Rectal smooth muscle tissue (tissue), 1 donor: Measurements from ENCODE around the gene KRR1.
A peak's percentile ranks its signal among the peaks of the same experiment; 100 is the strongest.

Experiments
- H3K27ac ChIP-seq: one replicate; pipeline ENCODE4 v1.7.0; 2013; ENCODE audit warnings: low read depth, low read length, inconsistent platforms
- H3K27me3 ChIP-seq: one replicate; pipeline ENCODE4 v1.7.0; 2013; ENCODE audit warnings: low read length; ENCODE audit not compliant: control insufficient read depth, insufficient read depth
- H3K36me3 ChIP-seq: one replicate; pipeline ENCODE4 v1.7.0; 2013; ENCODE audit warnings: low read length; ENCODE audit not compliant: control insufficient read depth, insufficient read depth
- H3K4me1 ChIP-seq: one replicate; pipeline ENCODE4 v1.7.0; 2013; ENCODE audit warnings: low read length; ENCODE audit not compliant: control insufficient read depth, insufficient read depth
- H3K4me3 ChIP-seq: one replicate; pipeline ENCODE4 v1.7.0; 2013; ENCODE audit warnings: low read length
- H3K9ac ChIP-seq: one replicate; pipeline ENCODE4 v1.7.0; 2013; ENCODE audit warnings: low read length

KRR1 gene

GRCh38 chr12:75511116-75512048, at the start of gene KRR1:
Gene KRR1 (minus strand): TSS chr12:75511609. CDS start chr12:75511597, 12 bp downstream.
- Histone ChIP-seq H3K36me3 (no peaks in the 10 kb centered on the region), H3K27ac (peak within 1 kb of the TSS; percentile 79), H3K4me1 (peaks cover 9% of the 10 kb centered on the region), H3K27me3 (no peaks in the 10 kb centered on the region), H3K9ac (peak within 1 kb of the TSS; percentile 98), H3K4me3 (peak within 1 kb of the TSS; percentile 100)

DNA sequence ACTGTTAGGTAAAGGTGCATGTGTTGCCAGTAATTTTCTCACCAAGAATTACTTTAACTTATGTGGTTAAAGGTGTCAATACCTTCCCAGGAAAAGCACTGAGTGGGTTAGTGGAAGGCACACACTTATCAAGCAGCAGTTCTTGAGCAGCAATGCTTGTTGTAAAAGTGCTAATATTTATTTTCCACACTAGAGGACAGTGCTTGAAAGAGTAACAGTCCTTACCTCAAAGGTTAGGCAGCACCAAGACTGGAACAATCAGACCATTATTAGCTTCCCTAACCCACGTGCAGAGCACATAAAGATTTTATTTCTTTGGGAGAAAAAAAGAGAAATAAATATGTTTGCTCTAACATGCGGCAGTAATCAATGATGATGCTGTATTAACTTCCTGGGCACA, 48.8 kb upstream of the KRR1 start:
- no peaks in the 10 kb centered on the region for H3K4me1 ChIP-seq
- no peak overlapping the region for H3K27ac ChIP-seq
- H3K9ac ChIP-seq, result no peak overlapping the region
- no peaks in the 10 kb centered on the region for H3K36me3 ChIP-seq
- no peaks in the 10 kb centered on the region for H3K27me3 ChIP-seq
- H3K4me3 ChIP-seq, result no peak overlapping the region

DNA sequence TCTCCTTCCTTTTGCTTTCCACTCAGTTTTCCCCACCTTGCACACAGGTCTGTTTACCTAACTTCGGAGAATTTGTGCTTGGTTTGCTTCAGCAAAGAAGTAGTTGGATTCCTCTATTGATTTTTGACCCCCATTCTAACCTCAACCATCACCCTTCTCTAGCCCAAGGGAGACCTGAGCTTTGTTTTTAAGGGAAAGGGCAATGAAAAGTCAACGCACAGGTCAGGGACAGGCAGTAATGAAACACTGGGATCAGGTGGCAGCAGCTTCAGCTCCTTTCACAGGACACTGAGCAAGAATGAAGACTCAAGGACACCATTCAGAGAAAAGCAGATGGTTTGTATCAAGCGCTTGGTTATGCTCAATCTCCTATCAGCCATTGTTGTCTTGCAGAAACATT, 46.9 kb upstream of the KRR1 start:
- no peak overlapping the region for H3K9ac ChIP-seq
- no peaks in the 10 kb centered on the region for H3K27me3 ChIP-seq
- peaks cover 4% of the 10 kb centered on the region for H3K4me1 ChIP-seq
- H3K27ac ChIP-seq, result no peak overlapping the region
- no peaks in the 10 kb centered on the region for H3K36me3 ChIP-seq
- no peak overlapping the region for H3K4me3 ChIP-seq

GRCh38 chr12:75556311-75556899, 45.0 kb upstream of the KRR1 start:
- H3K4me3 ChIP-seq, result no peak overlapping the region
- H3K9ac ChIP-seq, result no peak overlapping the region
- no peaks in the 10 kb centered on the region for H3K36me3 ChIP-seq
- H3K4me1 ChIP-seq, result peaks cover 4% of the 10 kb centered on the region
- no peaks in the 10 kb centered on the region for H3K27me3 ChIP-seq
- H3K27ac ChIP-seq, result no peak overlapping the region

DNA sequence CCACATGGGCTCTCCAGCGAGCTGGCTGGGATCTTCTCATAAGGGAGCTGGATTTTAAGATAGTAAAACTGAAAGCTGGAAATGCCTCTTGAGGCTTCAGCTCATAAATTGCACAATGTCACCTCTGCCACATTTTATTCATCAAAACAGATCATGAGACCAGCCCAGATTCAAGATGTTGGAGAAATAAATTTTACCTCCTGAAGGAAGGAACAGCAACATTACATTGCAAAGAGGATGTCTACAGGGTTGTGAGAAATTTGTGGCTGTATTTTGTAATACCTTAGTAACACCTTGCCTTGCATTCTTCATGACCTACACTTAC, 43.1 kb upstream of the KRR1 start:
- H3K4me3 ChIP-seq, result no peak overlapping the region
- H3K27ac ChIP-seq, result no peak overlapping the region
- no peaks in the 10 kb centered on the region for H3K27me3 ChIP-seq
- H3K36me3 ChIP-seq, result no peaks in the 10 kb centered on the region
- no peak overlapping the region for H3K9ac ChIP-seq
- peaks cover 4% of the 10 kb centered on the region for H3K4me1 ChIP-seq

DNA sequence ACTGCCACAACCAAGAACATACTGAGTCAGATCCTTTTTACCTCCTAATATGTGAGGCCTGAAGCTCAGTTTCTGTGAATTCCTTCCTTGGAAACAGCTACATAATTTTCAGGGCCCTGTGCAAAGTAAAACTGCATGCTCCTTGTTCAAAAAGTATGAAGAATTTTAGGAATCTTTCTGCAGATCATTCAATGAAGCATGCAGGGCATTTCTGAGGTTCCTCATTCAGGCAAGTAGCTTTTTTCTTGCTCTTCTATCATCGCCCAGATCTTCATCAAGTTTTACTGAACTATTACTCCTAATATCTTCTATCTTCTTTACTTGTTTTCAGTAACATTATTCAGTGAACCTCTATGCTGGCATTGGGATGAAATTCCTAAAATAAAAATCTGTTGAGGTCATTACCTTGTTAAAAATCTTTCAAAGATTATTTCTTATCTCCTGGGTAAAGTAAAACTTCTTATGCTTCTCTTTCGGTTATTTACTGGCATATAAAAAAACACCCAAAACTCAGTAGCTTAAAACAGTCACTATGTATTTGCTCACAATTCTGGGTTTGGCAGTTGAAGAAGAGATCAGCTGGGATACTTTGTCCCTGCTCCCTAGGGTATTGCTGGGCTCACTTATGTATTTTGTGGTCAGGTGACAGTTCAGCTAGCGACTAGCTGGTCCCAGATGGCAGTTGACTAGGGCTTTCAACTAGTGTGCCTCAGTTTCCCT, 42.6 kb upstream of the KRR1 start:
- no peak overlapping the region for H3K27ac ChIP-seq
- no peak overlapping the region for H3K9ac ChIP-seq
- H3K27me3 ChIP-seq, result no peaks in the 10 kb centered on the region
- no peaks in the 10 kb centered on the region for H3K36me3 ChIP-seq
- no peak overlapping the region for H3K4me3 ChIP-seq
- peaks cover 4% of the 10 kb centered on the region for H3K4me1 ChIP-seq

DNA sequence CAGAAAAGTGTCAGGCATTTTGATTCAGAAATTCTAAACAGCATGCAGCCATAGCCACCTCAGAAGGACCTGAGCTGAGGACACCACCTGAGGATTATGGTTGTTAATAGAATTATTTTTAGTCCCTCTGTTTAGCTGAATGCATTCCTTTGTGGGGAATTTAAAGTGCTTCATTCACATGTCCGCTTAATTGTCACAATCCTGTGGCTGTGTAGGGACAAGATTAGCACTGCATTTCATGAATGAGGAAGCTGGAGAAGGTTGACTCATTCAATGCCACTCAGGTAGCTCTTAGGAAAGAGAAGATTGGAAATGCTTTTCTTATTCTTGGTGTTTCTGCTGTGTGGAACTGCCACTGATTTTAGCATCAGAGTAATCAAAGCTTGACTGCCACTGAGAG, 42.0 kb upstream of the KRR1 start:
- Histone ChIP-seq H3K36me3 (no peaks in the 10 kb centered on the region), H3K9ac (no peak overlapping the region), H3K27me3 (no peaks in the 10 kb centered on the region), H3K4me3 (no peak overlapping the region), H3K4me1 (peaks cover 4% of the 10 kb centered on the region), H3K27ac (no peak overlapping the region)

GRCh38 chr12:75551477-75551876, 40.1 kb upstream of the KRR1 start:
- H3K27ac ChIP-seq, result no peak overlapping the region
- H3K9ac ChIP-seq, result no peak overlapping the region
- H3K27me3 ChIP-seq, result no peaks in the 10 kb centered on the region
- no peak overlapping the region for H3K4me3 ChIP-seq
- H3K36me3 ChIP-seq, result no peaks in the 10 kb centered on the region
- peaks cover 4% of the 10 kb centered on the region for H3K4me1 ChIP-seq

DNA sequence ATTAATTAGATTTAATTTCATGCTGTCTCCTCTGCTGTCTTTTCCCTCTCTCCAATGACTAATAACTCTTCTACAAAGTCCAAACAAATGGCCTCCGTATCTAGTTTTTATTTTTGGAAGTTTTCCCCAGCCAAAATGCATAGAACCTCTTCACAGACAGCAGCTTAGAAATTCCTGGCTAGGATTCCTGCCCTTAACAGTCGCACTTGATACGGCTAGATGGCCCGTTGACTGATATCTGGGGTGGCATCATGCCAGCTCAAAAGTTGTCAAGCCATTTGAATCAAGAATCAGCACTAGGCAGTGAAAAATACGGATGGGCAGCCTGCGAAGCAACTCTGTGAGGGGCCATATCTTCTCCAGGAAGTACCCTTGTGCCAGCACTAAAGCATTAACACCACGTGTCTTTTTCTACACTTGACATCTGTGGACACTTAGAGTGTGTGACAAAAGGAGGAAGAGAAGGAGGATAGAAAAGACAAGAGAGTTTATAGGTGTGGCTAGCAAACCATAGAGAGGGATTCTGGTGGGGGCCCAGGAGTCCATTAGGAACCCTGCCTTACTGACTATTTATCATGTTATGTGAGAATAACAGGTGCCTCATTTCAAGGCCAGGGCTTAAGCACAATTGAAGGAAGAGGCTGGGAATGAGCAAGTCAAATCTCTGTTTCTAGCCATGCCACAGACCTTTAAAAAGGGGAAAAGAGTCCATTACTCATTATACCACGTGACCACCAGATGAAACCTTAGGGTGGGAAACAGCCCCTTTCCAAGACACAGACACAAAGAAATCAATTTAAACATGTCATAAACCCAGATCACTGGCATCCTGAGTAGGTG, 39.2 kb upstream of the KRR1 start:
- H3K27me3 ChIP-seq, result no peaks in the 10 kb centered on the region
- H3K27ac ChIP-seq, result no peak overlapping the region
- no peaks in the 10 kb centered on the region for H3K36me3 ChIP-seq
- H3K4me3 ChIP-seq, result no peak overlapping the region
- peaks cover 4% of the 10 kb centered on the region for H3K4me1 ChIP-seq
- no peak overlapping the region for H3K9ac ChIP-seq

DNA sequence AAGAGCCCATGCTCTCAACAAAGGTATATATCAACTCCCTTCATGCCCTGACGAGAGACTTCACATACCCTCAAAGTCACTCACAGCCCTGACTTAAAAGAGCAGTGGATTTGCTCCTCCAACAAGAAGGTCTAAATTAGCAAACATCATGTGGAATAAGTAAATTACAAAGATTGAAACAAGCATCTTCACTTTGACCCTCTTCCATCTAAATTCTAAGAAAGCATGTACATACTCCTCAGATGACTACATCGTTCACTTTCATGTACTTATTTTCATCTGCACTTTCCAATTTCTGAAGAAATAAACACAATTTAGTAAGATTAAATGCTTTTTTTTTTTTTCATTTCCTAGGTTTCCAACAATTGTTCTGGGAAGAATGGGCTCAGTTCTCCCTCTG, 38.6 kb upstream of the KRR1 start:
- H3K4me3 ChIP-seq, result no peak overlapping the region
- H3K4me1 ChIP-seq, result peaks cover 4% of the 10 kb centered on the region
- H3K9ac ChIP-seq, result no peak overlapping the region
- H3K27me3 ChIP-seq, result no peaks in the 10 kb centered on the region
- H3K27ac ChIP-seq, result no peak overlapping the region
- no peaks in the 10 kb centered on the region for H3K36me3 ChIP-seq

GRCh38 chr12:75548879-75549278, 37.5 kb upstream of the KRR1 start:
- Histone ChIP-seq H3K4me3 (no peak overlapping the region), H3K9ac (no peak overlapping the region)

GRCh38 chr12:75545636-75546035, 34.2 kb upstream of the KRR1 start:
- Histone ChIP-seq H3K27ac (no peak overlapping the region), H3K27me3 (no peaks in the 10 kb centered on the region), H3K4me1 (no peaks in the 10 kb centered on the region), H3K36me3 (no peaks in the 10 kb centered on the region), H3K9ac (no peak overlapping the region), H3K4me3 (no peak overlapping the region)

More at GRCh38 chr12:75548879-75549278, 37.5 kb upstream of the KRR1 start:
- H3K36me3 ChIP-seq, result no peaks in the 10 kb centered on the region
- H3K27ac ChIP-seq, result no peak overlapping the region
- no peaks in the 10 kb centered on the region for H3K4me1 ChIP-seq
- no peaks in the 10 kb centered on the region for H3K27me3 ChIP-seq
